GM18502 (cell line): ENCODE results near the gene ARPC1A.
A peak's percentile ranks its signal among the peaks of the same experiment; 100 is the strongest.
"Not testable (repeated sequence)": the region's sequence is repeated elsewhere in the genome, so short reads cannot be mapped to it uniquely, and the experiment has no call there.

Experiments
- ATAC-seq: cut with Tn5 transposase; IDR thresholded peaks from one replicate; pipeline ENCODE4 v1.9.1; 2021; ENCODE audit warnings: mild to moderate bottlenecking; ENCODE audit not compliant: unreplicated experiment, poor library complexity

ARPC1A gene

GRCh38 chr7:99314504-99314903, 11.2 kb upstream of the ARPC1A start:
- peak; percentile 75 for ATAC-seq

GRCh38 chr7:99320371-99320770, 5.3 kb upstream of the ARPC1A start:
- no peak for ATAC-seq

GRCh38 chr7:99322659-99323058, 3.0 kb upstream of the ARPC1A start:
- ATAC-seq = not testable (repeated sequence)

GRCh38 chr7:99324559-99324958, 1.1 kb upstream of the ARPC1A start:
- ATAC-seq = no peak

GRCh38 chr7:99325001-99325493, 651 bp upstream of the ARPC1A start:
- peak; percentile 3 for ATAC-seq

- ATAC-seq = no peak
Measured at GRCh38 chr7:99326408-99326782, 697 bp downstream of the ARPC1A start.

GRCh38 chr7:99330314-99330961, 4.7 kb downstream of the ARPC1A start:
- not testable (repeated sequence) for ATAC-seq

- ATAC-seq = no peak
Measured at GRCh38 chr7:99331002-99331401, 5.3 kb downstream of the ARPC1A start.

GRCh38 chr7:99339595-99339994, 13.9 kb downstream of the ARPC1A start:
- ATAC-seq = no peak

GRCh38 chr7:99340659-99341058, 15.0 kb downstream of the ARPC1A start:
- ATAC-seq = no peak

GRCh38 chr7:99344061-99344647, 18.5 kb downstream of the ARPC1A start:
- ATAC-seq = no peak

- ATAC-seq = not testable (repeated sequence)
Measured at GRCh38 chr7:99350641-99351040, 24.9 kb downstream of the ARPC1A start.

GRCh38 chr7:99352247-99352646, 26.5 kb downstream of the ARPC1A start:
- no peak for ATAC-seq

GRCh38 chr7:99355098-99355497, 29.4 kb downstream of the ARPC1A start:
- ATAC-seq = no peak

GRCh38 chr7:99357701-99358490, 32.2 kb downstream of the ARPC1A start:
- no peak for ATAC-seq

- not testable (repeated sequence) for ATAC-seq
Measured at GRCh38 chr7:99358521-99358920, 32.8 kb downstream of the ARPC1A start.

GRCh38 chr7:99359465-99360154, 33.9 kb downstream of the ARPC1A start:
- ATAC-seq = no peak

GRCh38 chr7:99362801-99363200, 37.1 kb downstream of the ARPC1A start:
- ATAC-seq = no peak

- no peak for ATAC-seq
Measured at GRCh38 chr7:99363286-99363685, 37.6 kb downstream of the ARPC1A start.

GRCh38 chr7:99365318-99366141, 39.8 kb downstream of the ARPC1A start:
- ATAC-seq = no peak
